C4-2B (cell line): ENCODE data around the gene SMIM5.

Experiments
- ZFX ChIP-seq: fragments of 450-650 bp; IDR thresholded peaks from 2 replicates; pipeline ENCODE4 v1.6.1; 2017
- TF ChIP-seq, protein P1 (sequence below): fragments of 450-650 bp; conservative IDR thresholded peaks from 2 replicates; pipeline ENCODE4 v1.5.1; 2017; ENCODE audit warnings: mild to moderate bottlenecking

DNA sequence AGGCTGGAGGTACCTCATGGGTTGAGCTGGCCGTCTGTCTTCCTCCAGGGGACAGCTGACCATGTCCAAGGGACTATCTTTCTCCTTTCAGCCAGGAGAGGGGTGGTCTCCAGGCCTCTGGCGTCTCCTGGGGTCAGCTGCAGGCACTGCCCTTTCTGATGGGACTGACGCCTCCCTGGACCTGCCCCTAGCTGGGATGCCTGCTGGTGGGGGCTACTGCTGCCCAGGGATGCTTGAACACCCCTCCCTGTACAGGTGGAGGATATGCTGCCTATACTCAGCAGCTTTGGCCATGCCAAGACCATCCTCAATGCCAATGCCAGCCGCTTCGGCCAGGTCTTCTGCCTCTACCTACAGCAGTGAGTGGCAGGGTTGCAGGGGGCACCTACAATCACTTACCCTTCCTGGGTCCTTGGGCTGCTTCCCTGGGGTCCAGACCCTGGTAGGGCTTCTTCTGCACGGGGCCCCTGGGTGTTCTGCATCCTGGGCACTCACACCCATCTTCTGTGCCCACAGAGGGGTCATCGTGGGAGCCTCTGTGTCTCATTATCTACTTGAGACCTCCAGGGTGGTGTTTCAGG, 41.4 kb upstream of the SMIM5 start:
- TF ChIP-seq, protein P1, sequence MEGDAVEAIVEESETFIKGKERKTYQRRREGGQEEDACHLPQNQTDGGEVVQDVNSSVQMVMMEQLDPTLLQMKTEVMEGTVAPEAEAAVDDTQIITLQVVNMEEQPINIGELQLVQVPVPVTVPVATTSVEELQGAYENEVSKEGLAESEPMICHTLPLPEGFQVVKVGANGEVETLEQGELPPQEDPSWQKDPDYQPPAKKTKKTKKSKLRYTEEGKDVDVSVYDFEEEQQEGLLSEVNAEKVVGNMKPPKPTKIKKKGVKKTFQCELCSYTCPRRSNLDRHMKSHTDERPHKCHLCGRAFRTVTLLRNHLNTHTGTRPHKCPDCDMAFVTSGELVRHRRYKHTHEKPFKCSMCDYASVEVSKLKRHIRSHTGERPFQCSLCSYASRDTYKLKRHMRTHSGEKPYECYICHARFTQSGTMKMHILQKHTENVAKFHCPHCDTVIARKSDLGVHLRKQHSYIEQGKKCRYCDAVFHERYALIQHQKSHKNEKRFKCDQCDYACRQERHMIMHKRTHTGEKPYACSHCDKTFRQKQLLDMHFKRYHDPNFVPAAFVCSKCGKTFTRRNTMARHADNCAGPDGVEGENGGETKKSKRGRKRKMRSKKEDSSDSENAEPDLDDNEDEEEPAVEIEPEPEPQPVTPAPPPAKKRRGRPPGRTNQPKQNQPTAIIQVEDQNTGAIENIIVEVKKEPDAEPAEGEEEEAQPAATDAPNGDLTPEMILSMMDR, result no peak
- TF ChIP-seq ZFX, result no peak
